ENCODE data around the gene MX1.
A peak's percentile ranks its signal among the peaks of the same experiment; 100 is the strongest.

Gene MX1

DNA sequence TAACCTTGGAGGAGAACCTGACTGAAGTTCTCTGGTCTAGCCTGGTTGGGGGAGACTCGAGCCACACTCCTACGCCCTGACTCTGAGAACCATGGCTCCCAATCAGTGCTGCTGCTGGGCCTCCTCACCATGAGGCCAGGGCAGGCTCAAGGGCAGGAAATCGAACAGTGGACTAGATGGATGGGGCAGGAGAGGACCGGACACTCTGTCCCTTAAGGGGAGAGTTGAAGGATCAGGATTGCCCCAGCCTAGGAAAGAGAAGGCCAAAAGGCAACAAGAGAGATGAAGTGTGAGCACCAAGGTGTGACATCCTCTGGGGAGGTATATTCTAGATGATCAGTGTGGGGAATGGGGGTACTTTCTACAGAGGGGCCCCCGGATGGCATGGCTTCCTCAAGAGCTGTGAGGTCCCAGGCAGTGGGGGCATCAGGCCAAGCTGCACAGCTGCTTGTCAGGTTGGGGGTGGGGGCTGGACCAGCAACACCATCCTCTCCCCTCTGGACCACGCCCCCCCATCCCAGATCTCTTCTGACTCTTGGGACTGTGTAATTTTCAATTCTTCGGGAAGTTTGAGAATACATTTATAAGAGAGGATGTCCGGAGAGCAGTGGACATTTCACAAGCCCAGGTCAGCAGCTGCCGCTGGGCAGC, 34.0 kb downstream of the MX1 start:
- DNase-seq (ENCODE audit: low read depth in 4 of 4, low spot score in 1 of 4) = no peak

DNA sequence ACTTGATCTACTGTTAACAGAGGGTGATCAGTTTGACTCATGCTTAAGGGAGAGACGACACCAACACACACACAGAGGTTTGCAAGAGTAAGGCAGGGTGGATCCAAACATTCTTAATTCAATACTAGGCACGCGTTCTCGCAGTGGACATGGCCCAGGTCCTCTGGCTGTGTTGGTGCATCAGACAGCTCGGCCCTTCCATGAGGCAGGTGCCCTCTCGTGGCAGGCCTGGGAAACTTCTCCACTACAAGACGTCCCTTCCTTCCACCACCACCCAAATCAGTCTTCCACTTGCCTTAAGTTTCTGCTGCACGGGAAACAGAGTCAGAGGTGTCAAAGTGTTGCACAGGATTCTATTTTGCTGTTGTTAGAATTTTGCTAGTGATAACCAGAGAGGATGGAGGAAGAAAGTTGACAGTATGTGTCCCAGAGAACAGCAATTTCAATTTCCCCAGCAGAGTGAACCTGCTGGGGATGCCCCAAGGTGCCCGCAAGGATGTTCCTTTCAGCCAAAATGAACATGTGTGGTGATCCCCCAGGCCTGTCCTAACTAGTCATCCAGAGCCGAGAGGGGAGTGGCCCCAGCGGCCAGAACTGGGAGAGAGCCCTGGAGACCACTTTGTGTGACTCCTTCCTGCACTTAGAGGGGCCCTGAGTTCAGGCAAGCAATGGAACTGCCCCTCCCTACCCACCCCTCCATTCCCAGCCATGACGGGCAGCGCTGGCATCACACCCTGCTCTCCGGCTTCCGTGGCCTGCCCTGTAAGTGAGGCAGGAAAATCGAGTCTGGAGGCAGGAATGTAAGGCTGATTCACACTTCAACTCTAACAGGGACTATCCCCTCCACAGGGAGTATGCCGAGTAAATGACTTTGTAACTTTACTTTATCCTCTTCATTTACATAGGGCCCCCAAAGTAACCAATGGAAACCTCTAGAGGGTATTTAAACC, 34.8 kb downstream of the MX1 start:
- DNase-seq (ENCODE audit: low read depth in 4 of 4, low spot score in 1 of 4) = peak in 3 of 4 experiments; percentile 15 to 33 (median 22)

DNA sequence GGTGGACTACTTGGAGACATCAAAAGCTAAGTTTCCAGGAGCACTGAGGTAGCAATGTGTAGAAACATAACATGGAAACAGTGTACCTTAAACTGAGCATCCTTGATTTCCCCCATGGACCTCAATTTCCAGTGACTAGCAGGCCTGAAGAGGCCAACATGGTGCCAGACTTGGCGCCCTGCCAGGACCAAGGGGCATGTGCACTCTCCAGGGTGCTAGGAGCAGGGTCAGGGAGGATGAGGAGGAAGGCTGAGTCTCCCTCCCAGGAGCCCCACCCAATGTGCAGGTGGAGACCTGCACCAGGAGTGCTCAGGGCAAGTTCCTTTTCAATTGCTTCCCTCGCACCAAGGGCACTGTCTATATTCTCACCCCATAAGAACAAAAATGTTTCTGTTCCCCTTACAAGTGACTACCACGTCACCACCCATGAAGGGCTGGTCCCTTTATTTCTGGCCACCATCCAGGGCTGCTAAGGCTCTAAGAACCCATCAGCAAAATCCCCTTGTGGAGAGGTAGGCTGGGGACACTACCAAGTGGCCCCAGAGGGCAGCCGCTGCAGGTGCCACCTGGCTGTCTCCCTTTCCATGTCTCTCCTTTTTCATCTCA, 39.2 kb downstream of the MX1 start:
- DNase-seq (ENCODE audit: low read depth in 4 of 4, low spot score in 1 of 4) = no peak

DNA sequence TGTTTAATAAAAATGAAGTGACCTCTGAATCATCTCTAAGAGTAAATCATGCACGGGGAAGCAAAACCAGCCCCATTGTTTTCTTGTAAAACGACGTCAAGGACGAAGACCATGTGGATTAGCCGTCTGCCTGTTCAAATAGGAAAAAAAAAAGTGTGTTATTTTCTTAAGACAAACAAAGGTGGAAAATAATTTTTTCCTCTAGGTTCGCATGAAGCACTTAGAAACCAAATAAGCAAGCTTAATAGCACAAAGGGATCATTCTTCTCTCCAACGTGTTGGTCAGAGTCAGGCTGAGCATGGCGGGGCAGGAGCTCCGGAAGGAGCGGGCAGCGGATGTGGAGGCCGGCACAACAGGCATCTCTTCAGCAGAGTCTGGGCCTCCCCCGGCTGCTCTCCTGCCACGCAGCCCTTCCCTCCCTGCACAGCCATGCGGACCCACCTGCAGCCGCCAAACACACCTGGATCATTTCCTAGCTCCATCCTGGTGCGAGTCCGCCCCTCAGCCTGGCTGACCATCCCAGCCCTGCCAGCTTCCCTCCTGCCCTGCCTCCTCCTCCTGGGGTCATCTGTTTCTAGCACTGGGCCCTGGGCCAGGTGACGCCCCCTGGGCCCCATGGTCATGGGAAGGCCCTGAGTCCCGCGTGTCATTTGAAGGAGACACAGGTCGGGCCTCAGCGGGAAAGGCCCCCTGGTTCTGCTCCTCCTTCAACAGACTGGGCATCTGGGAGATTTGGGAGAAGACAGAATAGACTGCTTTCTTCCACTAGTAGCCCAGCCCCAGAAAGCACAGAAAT, 40.2 kb downstream of the MX1 start:
- no peak for DNase-seq (ENCODE audit: low read depth in 4 of 4, low spot score in 1 of 4)

DNA sequence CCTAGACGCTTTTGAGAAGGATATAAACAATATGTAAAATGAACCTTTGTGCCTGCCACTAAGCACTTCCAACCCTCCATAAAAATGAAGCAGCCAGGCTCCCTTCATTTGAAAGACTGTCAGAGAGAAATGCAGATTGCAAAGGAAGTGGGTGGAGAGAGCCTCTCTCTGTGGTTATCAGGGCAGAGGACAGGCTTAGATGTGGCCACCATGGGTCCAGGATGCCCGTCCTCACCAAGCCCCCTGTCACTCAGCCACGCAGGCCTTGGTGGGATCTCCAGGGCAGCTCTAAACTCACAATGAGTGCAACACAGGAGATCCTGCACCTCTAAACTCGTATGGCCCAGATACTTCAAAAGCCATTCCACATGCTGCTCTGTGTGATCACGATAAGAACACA, 44.0 kb downstream of the MX1 start:
- DNase-seq (ENCODE audit: low read depth in 4 of 4, low spot score in 1 of 4) = no peak

DNA sequence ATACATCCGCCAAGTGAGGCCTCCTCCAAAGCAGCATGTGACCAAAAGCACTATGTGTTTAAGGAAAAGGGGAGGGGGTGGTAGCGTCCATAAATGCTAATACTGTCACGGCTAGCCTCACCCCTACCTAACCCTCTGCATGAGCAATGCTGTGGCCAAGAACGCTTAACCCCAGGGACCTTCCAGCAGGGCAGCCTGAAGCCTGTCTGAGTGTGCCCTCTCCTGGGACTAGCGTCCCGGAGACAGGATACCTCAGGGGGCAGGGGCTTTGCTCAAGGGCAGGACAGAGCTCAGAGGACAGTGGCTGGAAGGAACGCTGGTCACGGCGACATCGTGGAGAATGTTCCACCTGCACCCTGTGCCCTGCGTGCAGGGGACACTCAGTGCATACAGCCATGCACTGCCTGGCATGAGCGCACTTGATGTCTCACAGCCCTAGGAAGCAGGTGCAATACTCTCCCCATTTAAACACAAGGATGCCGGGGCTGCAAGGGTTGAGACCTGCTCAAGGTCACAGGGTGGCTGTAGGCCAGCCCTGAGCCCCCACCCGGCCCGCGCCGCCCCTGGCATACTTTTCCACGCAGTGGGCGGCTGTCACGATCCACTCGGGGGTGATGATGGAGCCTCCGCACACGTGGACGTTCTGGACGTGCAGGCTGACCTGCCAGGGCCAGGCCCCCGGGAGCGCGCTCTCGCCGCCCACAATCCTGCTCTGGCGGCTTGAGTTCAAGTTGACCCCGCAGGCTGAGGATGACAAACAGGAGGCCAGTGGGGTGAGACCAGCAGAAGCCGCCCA, 46.9 kb downstream of the MX1 start:
- no peak for DNase-seq (ENCODE audit: low read depth in 4 of 4, low spot score in 1 of 4)

DNA sequence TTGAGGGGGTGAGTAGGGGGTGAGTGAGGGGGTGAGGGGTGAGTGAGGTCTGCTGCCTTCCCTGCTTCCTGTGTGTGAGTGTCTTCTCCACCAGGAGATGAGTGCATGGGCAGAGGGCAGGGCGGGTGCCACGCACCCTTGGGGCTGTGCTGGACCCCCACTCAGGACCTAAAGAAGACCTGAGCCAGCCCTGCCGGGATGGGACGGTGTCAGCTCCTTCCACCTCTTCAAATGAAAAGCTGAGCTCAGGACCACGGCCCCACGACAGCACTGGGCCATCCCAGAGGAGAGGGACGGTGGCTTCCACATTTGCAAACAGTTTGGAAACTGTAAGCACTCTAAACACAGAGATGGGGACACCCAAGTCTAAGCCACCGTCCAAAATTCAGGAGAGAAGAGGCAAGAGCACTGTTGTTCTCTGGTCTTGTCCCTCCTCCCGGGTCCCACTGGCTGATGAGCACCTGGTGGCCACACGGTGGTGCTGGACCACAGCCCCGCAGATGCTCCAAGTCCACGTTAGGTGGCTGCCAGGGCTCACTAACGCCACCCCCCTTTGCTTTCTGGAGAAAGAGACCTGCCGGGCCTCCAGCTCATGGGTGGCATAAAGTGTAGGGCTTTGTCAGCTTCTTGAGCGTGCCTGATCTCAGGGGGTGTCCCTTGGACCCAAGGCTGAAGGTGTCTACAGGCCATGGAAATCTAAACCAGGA, 49.8 kb downstream of the MX1 start:
- no peak for DNase-seq (ENCODE audit: low read depth in 4 of 4, low spot score in 1 of 4)

DNA sequence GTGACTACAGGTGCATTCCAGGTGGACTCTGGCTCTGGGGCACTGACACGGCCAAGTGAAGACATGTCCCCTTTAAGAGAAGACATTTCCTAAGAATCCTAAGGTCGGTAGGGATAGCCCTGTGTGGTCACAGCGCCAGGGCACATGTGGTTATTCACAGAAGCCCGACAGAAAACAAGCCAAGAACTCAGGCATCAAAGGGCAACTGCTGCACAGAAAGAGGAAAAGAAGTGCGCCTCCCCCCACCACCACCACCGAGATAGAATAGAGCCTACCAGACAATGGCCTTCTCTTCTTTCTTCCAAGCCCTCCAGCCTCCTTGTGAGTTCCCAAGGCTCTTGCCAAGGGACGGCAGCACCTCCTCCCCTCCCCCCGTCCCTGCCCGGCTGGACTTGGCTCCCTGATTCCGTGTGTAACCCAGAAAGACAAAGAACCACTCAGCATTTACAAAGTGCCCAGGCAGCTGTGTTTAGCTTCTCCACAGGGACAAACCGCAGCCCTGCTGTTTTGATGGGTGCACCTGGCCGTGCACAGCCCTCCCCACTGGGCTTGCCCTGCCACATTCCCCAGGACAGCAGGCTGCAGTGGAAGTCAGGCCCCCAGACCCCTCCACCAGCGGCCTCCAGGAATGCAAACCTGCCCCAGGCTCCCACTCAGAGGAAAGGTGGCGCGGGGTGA, 51.7 kb downstream of the MX1 start:
- no peak for DNase-seq (ENCODE audit: low read depth in 4 of 4, low spot score in 1 of 4)

DNA sequence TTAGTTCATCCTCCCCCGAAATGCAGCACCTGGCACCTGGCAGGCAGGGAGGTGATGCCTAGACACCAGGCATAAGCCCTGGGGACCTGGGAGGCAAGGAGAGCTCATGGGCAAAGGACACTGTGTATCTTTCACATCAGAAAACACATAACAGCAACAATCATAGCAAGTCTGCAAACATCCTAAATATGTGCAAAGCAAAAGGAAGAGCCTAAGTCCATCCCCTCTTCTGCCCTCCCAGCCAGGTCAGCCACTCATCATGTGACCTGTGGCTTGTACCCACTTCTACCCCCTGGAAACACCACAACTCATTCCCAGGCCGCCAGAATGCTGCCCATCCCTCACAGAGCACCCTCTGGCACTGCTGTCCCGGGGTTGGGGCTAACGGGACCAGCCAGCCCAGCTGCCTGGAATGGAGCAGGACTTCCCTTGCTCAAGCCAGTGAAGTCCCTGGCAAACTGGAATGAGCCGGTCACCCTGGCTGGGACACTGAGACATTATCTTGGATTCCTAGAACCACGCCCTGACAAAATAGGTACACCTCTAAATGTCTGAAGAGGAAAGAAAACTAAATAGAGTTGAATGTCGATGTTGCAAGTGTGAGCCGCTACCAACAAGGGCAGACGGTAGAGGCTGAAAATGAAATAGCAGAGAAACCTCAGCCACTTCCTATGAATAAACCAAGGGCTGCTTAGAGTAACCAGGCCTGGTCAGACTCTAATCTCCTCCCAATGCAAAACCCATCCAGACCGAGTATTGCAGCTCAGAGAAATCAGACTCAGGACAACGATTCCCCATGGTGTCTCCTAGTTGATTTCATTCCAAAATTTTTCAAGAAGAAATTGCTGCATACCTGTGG, 52.5 kb downstream of the MX1 start:
- DNase-seq (ENCODE audit: low read depth in 4 of 4, low spot score in 1 of 4) = no peak

DNA sequence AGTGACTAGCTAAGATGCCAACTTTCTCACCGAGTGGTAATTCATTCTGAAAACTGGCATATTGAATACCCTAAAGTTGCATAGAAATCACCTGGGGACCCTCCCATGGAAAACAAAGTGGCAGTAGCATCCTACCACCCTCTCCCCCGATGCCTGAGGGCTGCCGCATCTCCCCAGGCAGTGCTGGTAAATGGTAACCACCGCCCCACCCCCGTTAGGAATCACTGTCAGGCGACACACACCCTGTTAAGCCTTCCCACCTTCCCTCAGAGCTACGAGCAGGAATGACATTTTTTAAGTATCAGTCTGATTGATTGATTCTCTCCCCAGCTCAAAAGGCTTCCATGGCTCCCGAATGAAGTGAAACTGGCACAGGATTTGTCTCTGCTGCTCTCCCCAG, 53.6 kb downstream of the MX1 start:
- no peak for DNase-seq (ENCODE audit: low read depth in 4 of 4, low spot score in 1 of 4)

DNA sequence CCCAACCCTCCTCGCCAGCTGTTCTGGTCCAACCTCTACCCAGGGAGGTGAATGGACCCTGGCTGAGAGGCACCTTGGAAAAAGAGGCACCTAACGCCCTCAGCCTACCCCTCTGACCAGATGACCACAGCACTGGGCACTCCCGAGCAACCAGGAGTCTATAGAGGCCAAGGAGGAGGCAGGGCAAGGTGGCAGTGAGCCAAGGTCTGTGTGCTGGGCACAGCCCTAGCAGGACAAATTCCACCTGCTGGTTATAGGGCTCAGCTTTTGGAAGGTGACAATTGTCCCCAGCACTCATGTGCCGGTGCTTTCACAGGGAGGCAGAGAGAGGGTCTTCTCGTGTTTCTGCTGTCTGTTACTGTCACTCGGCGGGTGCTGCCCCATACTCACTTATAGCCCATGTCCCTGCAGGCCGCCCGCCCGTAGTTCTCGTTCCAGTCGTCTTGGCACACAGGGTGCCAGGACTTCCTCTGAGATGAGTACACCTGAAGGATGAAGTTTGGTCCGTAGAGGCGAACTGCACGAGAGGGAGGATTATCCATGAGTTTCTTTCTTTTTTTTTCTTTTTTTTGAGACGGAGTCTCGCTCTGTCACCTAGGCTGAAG, 54.1 kb downstream of the MX1 start:
- no peak for DNase-seq (ENCODE audit: low read depth in 4 of 4, low spot score in 1 of 4)

DNA sequence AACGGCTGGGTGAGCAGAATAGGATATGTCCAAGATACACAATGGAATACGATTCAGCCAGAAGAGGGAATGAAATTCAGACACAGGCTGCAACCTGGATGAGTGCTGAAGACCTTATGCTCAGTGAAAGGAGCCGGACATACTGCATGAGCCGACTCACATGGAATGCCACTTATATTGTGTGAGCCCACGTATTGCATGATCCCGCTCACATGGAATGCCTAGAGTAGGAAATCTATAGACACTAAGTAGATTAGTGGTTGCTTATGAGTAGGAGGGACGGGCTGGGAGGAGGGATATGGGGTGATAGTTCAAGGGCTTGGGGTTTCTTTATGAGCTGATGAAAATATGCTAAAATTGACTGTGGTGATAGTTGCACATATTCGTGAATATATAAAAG, 55.2 kb downstream of the MX1 start:
- DNase-seq (ENCODE audit: low read depth in 4 of 4, low spot score in 1 of 4) = no peak

DNA sequence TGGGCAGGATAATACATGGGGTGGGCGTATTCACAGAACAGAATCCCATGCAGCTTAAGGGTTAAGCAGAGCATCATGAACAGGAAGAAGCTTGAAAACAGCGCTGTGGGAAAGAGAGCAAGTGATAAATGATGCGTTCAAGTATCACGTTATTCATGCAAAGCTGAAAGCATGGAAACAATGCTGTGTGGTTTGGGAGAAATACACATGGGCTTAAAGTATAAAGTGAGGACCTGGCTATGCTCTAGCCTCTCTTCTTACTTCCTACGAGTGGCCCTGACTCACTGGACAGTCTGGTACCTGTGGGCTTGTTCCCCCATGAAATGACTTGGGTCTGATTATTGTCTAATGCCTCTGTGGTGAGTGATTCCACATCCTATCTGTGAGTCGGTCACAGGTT, 56.3 kb downstream of the MX1 start:
- DNase-seq (ENCODE audit: low read depth in 4 of 4, low spot score in 1 of 4) = no peak

DNA sequence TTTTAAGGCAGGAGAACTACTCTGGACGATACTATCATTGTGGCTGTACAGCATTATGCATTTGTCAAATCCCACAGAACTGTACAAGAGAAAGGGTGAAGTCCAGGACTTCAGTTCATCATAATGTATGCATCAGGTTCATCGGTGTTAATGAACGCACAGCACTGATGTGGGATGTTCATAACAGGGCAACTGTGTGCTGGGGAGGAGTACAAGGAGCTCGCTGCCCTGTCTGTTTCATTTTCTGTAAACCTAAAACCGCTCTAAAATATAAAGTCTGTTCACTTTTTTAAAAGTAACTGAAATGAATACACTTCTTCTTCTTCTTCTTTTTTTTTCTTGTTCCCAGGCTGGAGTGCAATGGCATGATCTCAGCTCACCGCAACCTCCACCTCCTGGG, 56.9 kb downstream of the MX1 start:
- DNase-seq (ENCODE audit: low read depth in 4 of 4, low spot score in 1 of 4) = no peak

DNA sequence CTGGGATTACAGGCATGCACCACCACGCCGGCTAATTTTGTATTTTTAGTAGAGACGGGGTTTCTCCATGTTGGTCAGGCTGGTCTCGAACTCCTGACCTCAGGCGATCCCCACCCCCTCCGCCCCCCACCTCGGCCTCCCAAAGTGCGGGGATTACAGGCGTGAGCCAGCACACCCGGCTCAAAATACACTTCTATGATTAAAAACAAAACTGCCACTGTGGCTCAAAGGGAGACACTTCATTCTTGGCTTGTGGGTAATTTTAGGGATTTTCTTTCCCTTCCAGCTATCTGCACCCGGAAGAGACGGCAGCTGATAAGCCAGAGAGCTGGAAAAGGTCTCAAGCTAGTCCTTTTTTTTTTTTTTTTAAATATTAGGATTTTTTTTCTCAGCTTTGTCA, 57.4 kb downstream of the MX1 start:
- DNase-seq (ENCODE audit: low read depth in 4 of 4, low spot score in 1 of 4) = no peak

DNA sequence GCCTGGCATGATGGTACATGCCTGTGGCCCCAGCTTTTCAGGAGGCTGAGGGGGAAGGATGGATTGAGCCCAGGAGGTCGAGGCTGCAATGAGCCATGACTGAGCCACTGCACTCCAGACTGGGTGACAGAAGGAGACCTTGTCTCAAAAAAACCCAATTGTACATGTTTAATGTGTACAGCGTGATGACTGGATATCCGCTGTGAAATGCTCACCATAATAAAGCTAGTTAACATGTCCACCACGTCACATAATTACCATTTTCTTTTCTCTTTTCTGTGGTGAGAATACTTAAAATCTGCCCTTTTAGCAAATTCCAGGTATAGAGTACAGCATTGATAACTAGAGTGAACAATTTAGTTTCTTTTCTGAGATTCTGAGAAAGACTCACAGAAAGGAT, 57.9 kb downstream of the MX1 start:
- no peak for DNase-seq (ENCODE audit: low read depth in 4 of 4, low spot score in 1 of 4)

DNA sequence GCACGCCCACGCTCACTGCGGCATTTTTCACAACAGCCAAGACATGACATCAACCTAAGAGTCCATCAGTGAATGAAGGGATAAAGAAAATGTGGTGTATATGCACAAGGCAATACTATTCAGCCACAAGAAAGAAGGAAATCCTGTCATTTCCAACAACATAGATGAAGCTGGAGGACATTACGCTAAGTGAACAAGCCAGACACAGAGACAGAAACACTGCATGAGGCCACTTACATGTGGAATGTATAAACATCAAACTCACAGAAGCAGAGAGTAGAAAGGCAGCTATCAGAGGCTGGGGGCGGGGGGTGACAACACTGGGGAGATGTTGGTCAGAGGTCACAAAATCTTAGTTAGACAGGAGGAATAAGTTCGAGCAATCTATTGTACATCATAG, 61.0 kb downstream of the MX1 start:
- no peak for DNase-seq (ENCODE audit: low read depth in 4 of 4, low spot score in 1 of 4)

DNA sequence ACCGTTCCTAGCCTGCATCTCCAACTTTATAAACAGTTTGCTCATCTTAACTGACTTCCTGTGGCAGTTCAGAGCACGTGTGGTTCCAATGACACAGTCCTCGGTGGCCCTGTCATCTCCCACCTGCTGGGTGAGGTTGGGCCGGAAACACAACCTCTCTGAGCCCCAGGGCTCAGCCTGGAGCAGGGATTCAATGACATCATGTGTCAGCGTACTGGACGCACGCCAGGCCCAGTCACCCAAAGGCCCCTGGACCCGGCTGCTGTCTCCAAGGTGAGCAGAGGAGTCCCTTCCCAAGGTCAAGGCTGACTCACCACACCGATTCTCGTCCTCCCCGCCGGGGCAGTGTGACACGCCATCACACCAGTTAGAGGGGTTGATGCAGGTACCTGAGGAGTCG, 62.0 kb downstream of the MX1 start:
- DNase-seq (ENCODE audit: low read depth in 4 of 4, low spot score in 1 of 4) = no peak
